AG04450 (cell line): ENCODE measurements around the gene SRRM3. TPM values are rescaled to one million over a fixed set of nuclear protein-coding genes. Genes with fewer than 3 reads are reported as not detected.
A peak's percentile ranks its signal among the peaks of the same experiment; 100 is the strongest.
"Not testable (repeated sequence)": the region's sequence is repeated elsewhere in the genome, so short reads cannot be mapped to it uniquely, and the experiment has no call there.

ENCODE experiments used
- CTCF ChIA-PET: fragments of 300-600, 350-600 bp; formaldehyde crosslinking; extraction: SDS; loops from one replicate; lab custom pipeline; 2022; ENCODE audit warnings: antibody characterized with exemption, inconsistent platforms; lab: Charles Lee
- POLR2A ChIA-PET: fragments of 350-600 bp; formaldehyde crosslinking; extraction: SDS; loops from one replicate; lab custom pipeline; 2021; ENCODE audit warnings: antibody characterized with exemption, inconsistent platforms; lab: Yijun Ruan, JAX
- DNase-seq: peaks from one replicate; pipeline ENCODE4 v3.0.0-alpha.2; 2011; ENCODE audit warnings: low read depth, low spot score
- H3K27ac ChIP-seq: one replicate; pipeline ENCODE4 v1.5.1; 2012; ENCODE audit warnings: low read depth, low read length, control low read depth
- H3K27me3 ChIP-seq: one replicate; pipeline ENCODE4 v1.6.0; 2012; ENCODE audit warnings: low read length; ENCODE audit not compliant: control insufficient read depth, insufficient read depth
- H3K4me3 ChIP-seq: 2 replicates; pipeline ENCODE4 v1.5.1; 2011; ENCODE audit warnings: mild to moderate bottlenecking, low read depth, low read length, control low read depth
- H3K9me3 ChIP-seq: 2 replicates; pipeline ENCODE4 v1.5.1; 2012; ENCODE audit warnings: low read length; ENCODE audit not compliant: control insufficient read depth, insufficient read depth
- CTCF ChIP-seq: IDR thresholded peaks from 2 replicates; pipeline ENCODE4 v1.5.1; 2011; ENCODE audit warnings: low read depth, low read length, control low read depth, inconsistent platforms
- polyA minus RNA-seq: library from RNA; depleted of rRNA, polyadenylated mRNA; stranded (reverse); fragments of >200 nt; gene quantifications from 2 replicates; pipeline ENCODE4 v1.2.3, GENCODE V29; 2011; rRNA and poly(A)+ RNA removed
- polyA plus RNA-seq: library from polyadenylated mRNA; depleted of rRNA; stranded (reverse); fragments of >200 nt; gene quantifications from 2 replicates; pipeline ENCODE4 v1.2.3, GENCODE V29; 2011; rRNA removed

SRRM3 gene
- polyA plus RNA-seq (1.5 and 2.0 TPM in 2 replicates), polyA minus RNA-seq (2.5 and 3.0 TPM in 2 replicates)

GRCh38 chr7:76201732-76202665 lies at the start of gene SRRM3:
SRRM3 (plus strand) TSS chr7:76201896; CDS start chr7:76235067, 33,171 bp downstream.
- ChIA-PET POLR2A (no interaction called here), CTCF (interaction anchor here (1.5 kb wide), 1 partner anchor 19 kb away, joined by 4 read pairs; no protein-coding TSS in a partner anchor)
- Histone ChIP-seq H3K4me3 (no peak within 1 kb of the TSS), H3K27me3 (peaks cover 9% of the 10 kb centered on the region), H3K9me3 (no peaks in the 10 kb centered on the region), H3K27ac (no peak within 1 kb of the TSS)
- TF ChIP-seq CTCF: peak; percentile 56
- DNase-seq: peak; percentile 37

- ChIA-PET POLR2A (no interaction called here), CTCF (interaction anchor here (0.6 kb wide), 1 partner anchor 132 kb away, joined by 4 read pairs; no protein-coding TSS in a partner anchor)
- Histone ChIP-seq H3K27me3 (peaks cover 17% of the 10 kb centered on the region), H3K27ac (no peak overlapping the region), H3K9me3 (no peaks in the 10 kb centered on the region), H3K4me3 (no peak overlapping the region)
- no peak for DNase-seq
- TF ChIP-seq CTCF: no peak
Observed at GRCh38 chr7:76151932-76152331, 49.8 kb upstream of the SRRM3 start.

- POLR2A ChIA-PET, H3K27ac ChIP-seq, H3K9me3 ChIP-seq, DNase-seq, CTCF ChIA-PET, H3K4me3 ChIP-seq: not testable (repeated sequence)
- H3K27me3 ChIP-seq: peaks cover 17% of the 10 kb centered on the region
Observed at GRCh38 chr7:76153571-76154230, 48.0 kb upstream of the SRRM3 start.

- TF ChIP-seq CTCF: no peak
- ChIA-PET POLR2A (interaction anchor here (0.6 to 0.9 kb wide), 2 partner anchors 11 to 127 kb away, joined by 3 read pairs; no protein-coding TSS in a partner anchor), CTCF (interaction anchor here (0.7 to 1.2 kb wide), 2 partner anchors 12 to 22 kb away, joined by 4 to 5 read pairs; no protein-coding TSS in a partner anchor)
- Histone ChIP-seq H3K4me3 (no peak overlapping the region), H3K9me3 (no peaks in the 10 kb centered on the region), H3K27me3 (peaks cover 4% of the 10 kb centered on the region), H3K27ac (no peak overlapping the region)
- no peak for DNase-seq
Observed at GRCh38 chr7:76155938-76156337, 45.8 kb upstream of the SRRM3 start.

- H3K27ac ChIP-seq, H3K9me3 ChIP-seq, H3K27me3 ChIP-seq, H3K4me3 ChIP-seq, DNase-seq, POLR2A ChIA-PET: not testable (repeated sequence)
- CTCF ChIA-PET: interaction anchor here (1.2 kb wide), 1 partner anchor 20 kb away, joined by 4 read pairs; no protein-coding TSS in a partner anchor
Observed at GRCh38 chr7:76156992-76157685, 44.6 kb upstream of the SRRM3 start.

- DNase-seq, POLR2A ChIA-PET, H3K9me3 ChIP-seq, H3K4me3 ChIP-seq, H3K27me3 ChIP-seq, H3K27ac ChIP-seq: not testable (repeated sequence)
- CTCF ChIA-PET: interaction anchor here (0.6 kb wide), 1 partner anchor 164 kb away, joined by 3 read pairs; no protein-coding TSS in a partner anchor
Observed at GRCh38 chr7:76158416-76158815, 43.3 kb upstream of the SRRM3 start.

- DNase-seq, H3K27me3 ChIP-seq, POLR2A ChIA-PET, CTCF ChIA-PET, H3K27ac ChIP-seq, H3K4me3 ChIP-seq, H3K9me3 ChIP-seq: not testable (repeated sequence)
Observed at GRCh38 chr7:76162416-76163170, 39.1 kb upstream of the SRRM3 start.

- CTCF ChIA-PET, H3K9me3 ChIP-seq, H3K27ac ChIP-seq, H3K27me3 ChIP-seq, POLR2A ChIA-PET, H3K4me3 ChIP-seq, DNase-seq: not testable (repeated sequence)
Observed at GRCh38 chr7:76163812-76164211, 37.9 kb upstream of the SRRM3 start.
